H4 (cell line): Measurements from ENCODE around the gene TYW5. TPM values are rescaled to one million over a fixed set of nuclear protein-coding genes. Genes with fewer than 3 reads are reported as not detected.
A peak's percentile ranks its signal among the peaks of the same experiment; 100 is the strongest.

ENCODE experiments used
- DNase-seq: peaks from one replicate; pipeline ENCODE4 v3.0.0-alpha.2; 2015; ENCODE audit warnings: low spot score
- total RNA-seq: library from RNA; depleted of rRNA; stranded (reverse); fragments of >200 nt; shearing (Covaris generic); gene quantifications from 2 replicates; pipeline ENCODE4 v1.2.3, GENCODE V29; 2014

TYW5 gene
- total RNA-seq, 1 experiment from 2014 or later, result 4.6 TPM

GRCh38 chr2:199973703-199974102, 18.4 kb upstream of the TYW5 start:
- peak; percentile 45 for DNase-seq

GRCh38 chr2:199972088-199972626, 16.9 kb upstream of the TYW5 start:
- no peak for DNase-seq

GRCh38 chr2:199968126-199968525, 12.8 kb upstream of the TYW5 start:
- no peak for DNase-seq

GRCh38 chr2:199966976-199967375, 11.7 kb upstream of the TYW5 start:
- no peak for DNase-seq

GRCh38 chr2:199966405-199966804, 11.1 kb upstream of the TYW5 start:
- no peak for DNase-seq

GRCh38 chr2:199962203-199962602, 6.9 kb upstream of the TYW5 start:
- no peak for DNase-seq

GRCh38 chr2:199958014-199958413, 2.7 kb upstream of the TYW5 start:
- no peak for DNase-seq

- DNase-seq, result no peak
Measured at GRCh38 chr2:199956062-199956380, 730 bp upstream of the TYW5 start.

- no peak for DNase-seq
Measured at GRCh38 chr2:199955007-199955338, 318 bp downstream of the TYW5 start.

- no peak for DNase-seq
Measured at GRCh38 chr2:199951023-199951422, 4.3 kb downstream of the TYW5 start.

- no peak for DNase-seq
Measured at GRCh38 chr2:199950396-199950795, 4.9 kb downstream of the TYW5 start.

- DNase-seq, result no peak
Measured at GRCh38 chr2:199946836-199947235, 8.5 kb downstream of the TYW5 start.

GRCh38 chr2:199946196-199946595, 9.1 kb downstream of the TYW5 start:
- DNase-seq, result no peak

- DNase-seq, result no peak
Measured at GRCh38 chr2:199943373-199943772, 11.9 kb downstream of the TYW5 start.

- DNase-seq, result peak; percentile 43
Measured at GRCh38 chr2:199940373-199940772, 14.9 kb downstream of the TYW5 start.

GRCh38 chr2:199936554-199936953, 18.7 kb downstream of the TYW5 start:
- no peak for DNase-seq

- DNase-seq, result peak; percentile 22
Measured at GRCh38 chr2:199933466-199933865, 21.8 kb downstream of the TYW5 start.

GRCh38 chr2:199932312-199932855, 22.9 kb downstream of the TYW5 start:
- peak; percentile 19 for DNase-seq

GRCh38 chr2:199929262-199929661, 26.0 kb downstream of the TYW5 start:
- DNase-seq, result no peak

- no peak for DNase-seq
Measured at GRCh38 chr2:199928626-199929025, 26.7 kb downstream of the TYW5 start.

GRCh38 chr2:199928226-199928625, 27.1 kb downstream of the TYW5 start:
- DNase-seq, result no peak

GRCh38 chr2:199926806-199927205, 28.5 kb downstream of the TYW5 start:
- no peak for DNase-seq

- no peak for DNase-seq
Measured at GRCh38 chr2:199923924-199924323, 31.4 kb downstream of the TYW5 start.

- peak; percentile 29 for DNase-seq
Measured at GRCh38 chr2:199922856-199923255, 32.4 kb downstream of the TYW5 start.

- DNase-seq, result no peak
Measured at GRCh38 chr2:199916980-199917379, 38.3 kb downstream of the TYW5 start.
